ENCODE data around the gene MCF2L2. TPM values are rescaled to one million over a fixed set of nuclear protein-coding genes. Genes with fewer than 3 reads are reported as not detected.

The MCF2L2 gene
- total and polyA plus RNA-seq, 9 of the 15 experiments (the other 6 are each of a cell fraction or from before 2014, with no cell fraction given) = 0.56 to 4.2 (median 3.0) TPM

GRCh38 chr3:183129243-183129642 lies 299.2 kb downstream of the MCF2L2 start (continued):
- TF ChIP-seq ZNF766 (CRISPR knock-in tag; conservative IDR thresholded peaks at IDR 0.05) (no peak), NFXL1 (CRISPR knock-in tag; IDR thresholded peaks at IDR 0.05) (no peak), CBX3 (IDR thresholded peaks at IDR 0.05; ENCODE audit: borderline replicate concordance in 1 of 2, low read length in 2 of 2) (0 out of 3 replicates have a peak, but pooled peaks of 1 of the 2 experiments have one; percentile 20), KHSRP (IDR thresholded peaks at IDR 0.05) (no peak), ZNF79 (CRISPR knock-in tag; IDR thresholded peaks at IDR 0.05; ENCODE audit: low read depth) (no peak), SRSF7 (optimal IDR thresholded peaks at IDR 0.05; ENCODE audit: low read depth, low read length) (no peak), KDM4B (IDR thresholded peaks at IDR 0.05; ENCODE audit: borderline replicate concordance in 2 of 2, low read depth in 1 of 2) (no peak), ARID2 (IDR thresholded peaks at IDR 0.05) (no peak), TRIM24 (IDR thresholded peaks at IDR 0.05) (peak in 1 of 2 experiments; percentile 42; a peak in 1 of 4 replicates), ZKSCAN8 (CRISPR knock-in tag; IDR thresholded peaks at IDR 0.05) (no peak), TSHZ1 (CRISPR knock-in tag; IDR thresholded peaks at IDR 0.05) (no peak), GABPB1 (CRISPR knock-in tag; IDR thresholded peaks at IDR 0.05) (no peak), TCF7 (IDR thresholded peaks at IDR 0.05; ENCODE audit: borderline replicate concordance) (no peak), YBX1 (IDR thresholded peaks at IDR 0.05) (no peak), ATF1 (CRISPR knock-in tag; IDR thresholded peaks at IDR 0.05) (no peak), ATF1 (tag; IDR thresholded peaks at IDR 0.05) (peak; percentile 39), SUPT5H (IDR thresholded peaks at IDR 0.05) (no peak), ZNF445 (CRISPR knock-in tag; IDR thresholded peaks at IDR 0.05; ENCODE audit: low read depth) (no peak), TCF3 (CRISPR knock-in tag; IDR thresholded peaks at IDR 0.05) (no peak)
- TF ChIP-seq, protein P1, sequence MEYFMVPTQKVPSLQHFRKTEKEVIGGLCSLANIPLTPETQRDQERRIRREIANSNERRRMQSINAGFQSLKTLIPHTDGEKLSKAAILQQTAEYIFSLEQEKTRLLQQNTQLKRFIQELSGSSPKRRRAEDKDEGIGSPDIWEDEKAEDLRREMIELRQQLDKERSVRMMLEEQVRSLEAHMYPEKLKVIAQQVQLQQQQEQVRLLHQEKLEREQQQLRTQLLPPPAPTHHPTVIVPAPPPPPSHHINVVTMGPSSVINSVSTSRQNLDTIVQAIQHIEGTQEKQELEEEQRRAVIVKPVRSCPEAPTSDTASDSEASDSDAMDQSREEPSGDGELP (CRISPR knock-in tag; IDR thresholded peaks at IDR 0.05; ENCODE audit: borderline replicate concordance) = no peak
